Keratinocyte (primary cell): ENCODE data around the gene BARX2. TPM values are rescaled to one million over a fixed set of nuclear protein-coding genes. Genes with fewer than 3 reads are reported as not detected.
A peak's percentile ranks its signal among the peaks of the same experiment; 100 is the strongest.

Source experiments
- DNase-seq: peaks from one replicate; pipeline ENCODE4 v3.0.0-alpha.2; 2011; ENCODE audit warnings: low read depth, missing footprints, low spot score
- FAIRE-seq: peaks from 2 replicates; lab custom pipeline; 2011; peaks lifted over from hg19 to GRCh38; lab: Jason Lieb, UNC
- H2AFZ ChIP-seq: 2 replicates; pipeline ENCODE4 v1.6.0; 2012; ENCODE audit warnings: low read length, control low read depth, inconsistent platforms; ENCODE audit not compliant: control insufficient read depth
- H3K27ac ChIP-seq: 2 replicates; pipeline ENCODE4 v1.5.1; 2011; ENCODE audit warnings: low read length; ENCODE audit not compliant: control insufficient read depth, insufficient read depth
- H3K27me3 ChIP-seq: 3 replicates; pipeline ENCODE4 v1.6.0; 2011; ENCODE audit warnings: low read length; ENCODE audit not compliant: control insufficient read depth, insufficient read depth; ENCODE audit errors: extremely low read depth
- H3K36me3 ChIP-seq, 2 experiments: 2 replicates in 1 of 2; 3 replicates in 1 of 2; pipeline ENCODE4 v1.5.1; 2011; ENCODE audit warnings: low read length in 2 of 2, mild to moderate bottlenecking in 1 of 2; ENCODE audit not compliant: control insufficient read depth in 2 of 2, insufficient read depth in 2 of 2; ENCODE audit errors: extremely low read depth in 1 of 2
- H3K4me1 ChIP-seq: 3 replicates; pipeline ENCODE4 v1.5.1; 2011; ENCODE audit warnings: low read length; ENCODE audit not compliant: control insufficient read depth, insufficient read depth; ENCODE audit errors: extremely low read depth
- H3K4me2 ChIP-seq: 3 replicates; pipeline ENCODE4 v1.6.0; 2011; ENCODE audit warnings: low read depth, low read length; ENCODE audit not compliant: control insufficient read depth, insufficient read depth; ENCODE audit errors: extremely low read depth
- H3K4me3 ChIP-seq, 3 experiments: fragments of 200-600 bp in 1 of 3; sonication (generic) in 1 of 3; 2 replicates in 2 of 3; 3 replicates in 1 of 3; pipeline ENCODE4 v1.5.1; 2011 to 2016; ENCODE audit warnings: low read length in 3 of 3, mild to moderate bottlenecking in 3 of 3, control low read depth in 2 of 3, inconsistent platforms in 1 of 3, low read depth in 1 of 3, mixed read lengths in 1 of 3, mixed run types in 1 of 3, moderate library complexity in 1 of 3; ENCODE audit not compliant: control insufficient read depth in 2 of 3, insufficient read depth in 2 of 3; ENCODE audit errors: extremely low read depth in 1 of 3
- H3K79me2 ChIP-seq: 2 replicates; pipeline ENCODE4 v1.6.0; 2012; ENCODE audit warnings: low read length; ENCODE audit not compliant: control insufficient read depth, insufficient read depth
- H3K9ac ChIP-seq: 3 replicates; pipeline ENCODE4 v1.6.0; 2011; ENCODE audit warnings: low read length; ENCODE audit not compliant: control insufficient read depth, insufficient read depth; ENCODE audit errors: extremely low read depth
- H3K9me1 ChIP-seq: 3 replicates; pipeline ENCODE4 v1.6.0; 2011; ENCODE audit warnings: low read length; ENCODE audit not compliant: control insufficient read depth, insufficient read depth; ENCODE audit errors: extremely low read depth
- H3K9me3 ChIP-seq: 2 replicates; pipeline ENCODE4 v1.5.1; 2012; ENCODE audit warnings: low read depth, low read length; ENCODE audit not compliant: control insufficient read depth
- H4K20me1 ChIP-seq: 3 replicates; pipeline ENCODE4 v1.6.0; 2011; ENCODE audit warnings: low read length; ENCODE audit not compliant: control insufficient read depth, insufficient read depth; ENCODE audit errors: extremely low read depth
- CTCF ChIP-seq, 3 experiments: IDR thresholded peaks in 1 of 3; conservative IDR thresholded peaks in 1 of 3; optimal IDR thresholded peaks in 1 of 3; 2 replicates in 2 of 3; 3 replicates in 1 of 3; pipeline versions ENCODE3 to v1.5.1; 2011; ENCODE audit warnings: low read length in 3 of 3, mild to moderate bottlenecking in 3 of 3, moderate library complexity in 2 of 3, control low read depth in 1 of 3, inconsistent platforms in 1 of 3; ENCODE audit not compliant: insufficient read depth in 2 of 3; ENCODE audit errors: extremely low read depth in 1 of 3
- EZH2 ChIP-seq: IDR thresholded peaks from one replicate; pipeline ENCODE4 v1.6.1; 2012; ENCODE audit warnings: inconsistent platforms, mild to moderate bottlenecking, low read length, moderate library complexity
- dilution Hi-C: fragments of 300-500 bp; cut with MboI; formaldehyde crosslinking; loops from one replicate; pipeline ENCODE4 v1.7.0; 2020; ENCODE audit warnings: low sequenced_read_pairs; ENCODE audit not compliant: extremely low pct_ligation_motif_present
- polyA plus RNA-seq, 5 experiments: library from polyadenylated mRNA; depleted of rRNA in 3 of 5; stranded (reverse) in 3 of 5; stranded (forward) in 1 of 5; unstranded in 1 of 5; fragments of >200 nt; gene quantifications; 1 replicate in 1 of 5; 2 replicates in 3 of 5; 3 replicates in 1 of 5; pipeline versions ENCODE4 v1.2.1 to v1.2.3, GENCODE V29; 2011 to 2012; ENCODE audit warnings: missing spikeins in 2 of 5, low read depth in 1 of 5, low replicate concordance in 1 of 5

BARX2 gene
- polyA plus RNA-seq, 1 donor (not counting 4 experiments of a cell fraction or from before 2014, with no cell fraction given): 0.87 TPM

GRCh38 chr11:129365816-129366215 is 9.8 kb upstream of the BARX2 start:
- H3K36me3 ChIP-seq: no peaks in the 10 kb centered on the region
- no peak for TF ChIP-seq CTCF (optimal IDR thresholded peaks at IDR 0.05 in 1 of 3, IDR thresholded peaks at IDR 0.05 in 1 of 3, conservative IDR thresholded peaks at IDR 0.05 in 1 of 3; ENCODE audit: extremely low read depth in 1 of 3, insufficient read depth in 2 of 3, low read length in 3 of 3)
- TF ChIP-seq EZH2: no peak
- H4K20me1 ChIP-seq: no peaks in the 10 kb centered on the region
- H3K27ac ChIP-seq: no peak overlapping the region
- peak overlapping the region; percentile 38 for H3K4me2 ChIP-seq
- dilution Hi-C loops: loop anchor here (25.0 kb wide), 1 partner anchor 371 kb away; no protein-coding TSS in a partner anchor
- H3K4me3 ChIP-seq: no peak overlapping the region
- H3K79me2 ChIP-seq: no peaks in the 10 kb centered on the region
- no peaks in the 10 kb centered on the region for H3K9me1 ChIP-seq
- no peak overlapping the region for H3K9ac ChIP-seq
- H3K9me3 ChIP-seq: no peaks in the 10 kb centered on the region
- FAIRE-seq: no peak
- H3K27me3 ChIP-seq: peaks cover 42% of the 10 kb centered on the region
- peaks cover 10% of the 10 kb centered on the region for H3K4me1 ChIP-seq
- peak; percentile 17 for DNase-seq
- no peak overlapping the region for H2AFZ ChIP-seq

- dilution Hi-C loops: loop anchor here (25.0 kb wide), 1 partner anchor 370 kb away; no protein-coding TSS in a partner anchor
- no peak overlapping the region for H3K4me3 ChIP-seq
- no peak overlapping the region for H2AFZ ChIP-seq
- H3K79me2 ChIP-seq: no peaks in the 10 kb centered on the region
- H3K9me3 ChIP-seq: no peaks in the 10 kb centered on the region
- H3K4me2 ChIP-seq: no peak overlapping the region
- FAIRE-seq: no peak
- peaks cover 10% of the 10 kb centered on the region for H3K4me1 ChIP-seq
- no peaks in the 10 kb centered on the region for H4K20me1 ChIP-seq
- no peak overlapping the region for H3K27ac ChIP-seq
- no peak overlapping the region for H3K9ac ChIP-seq
- no peaks in the 10 kb centered on the region for H3K36me3 ChIP-seq
- H3K27me3 ChIP-seq: peaks cover 54% of the 10 kb centered on the region
- no peak for TF ChIP-seq CTCF (optimal IDR thresholded peaks at IDR 0.05 in 1 of 3, IDR thresholded peaks at IDR 0.05 in 1 of 3, conservative IDR thresholded peaks at IDR 0.05 in 1 of 3; ENCODE audit: extremely low read depth in 1 of 3, insufficient read depth in 2 of 3, low read length in 3 of 3)
- no peak for TF ChIP-seq EZH2
- no peak for DNase-seq
- H3K9me1 ChIP-seq: no peaks in the 10 kb centered on the region
These were observed 8.7 kb upstream of the BARX2 start for GRCh38 chr11:129366737-129367597.
